Fibroblast of lung (primary cell): Measurements from ENCODE around the gene HOXC6.

Experiments
- EZH2 ChIP-seq: IDR thresholded peaks from 2 replicates; pipeline ENCODE4 v1.5.1; 2012; ENCODE audit warnings: low read length, control low read depth, mild to moderate bottlenecking; ENCODE audit errors: missing control alignments
- TF ChIP-seq, protein P1 (sequence below), 2 donors: IDR thresholded peaks in 1 of 2; conservative IDR thresholded peaks in 1 of 2; 1 replicate in 1 of 2; 2 replicates in 1 of 2; pipeline ENCODE4 v1.5.1; 2011 to 2012; ENCODE audit warnings: low read length in 2 of 2, control low read depth in 1 of 2, inconsistent platforms in 1 of 2, low read depth in 1 of 2, mild to moderate bottlenecking in 1 of 2

DNA sequence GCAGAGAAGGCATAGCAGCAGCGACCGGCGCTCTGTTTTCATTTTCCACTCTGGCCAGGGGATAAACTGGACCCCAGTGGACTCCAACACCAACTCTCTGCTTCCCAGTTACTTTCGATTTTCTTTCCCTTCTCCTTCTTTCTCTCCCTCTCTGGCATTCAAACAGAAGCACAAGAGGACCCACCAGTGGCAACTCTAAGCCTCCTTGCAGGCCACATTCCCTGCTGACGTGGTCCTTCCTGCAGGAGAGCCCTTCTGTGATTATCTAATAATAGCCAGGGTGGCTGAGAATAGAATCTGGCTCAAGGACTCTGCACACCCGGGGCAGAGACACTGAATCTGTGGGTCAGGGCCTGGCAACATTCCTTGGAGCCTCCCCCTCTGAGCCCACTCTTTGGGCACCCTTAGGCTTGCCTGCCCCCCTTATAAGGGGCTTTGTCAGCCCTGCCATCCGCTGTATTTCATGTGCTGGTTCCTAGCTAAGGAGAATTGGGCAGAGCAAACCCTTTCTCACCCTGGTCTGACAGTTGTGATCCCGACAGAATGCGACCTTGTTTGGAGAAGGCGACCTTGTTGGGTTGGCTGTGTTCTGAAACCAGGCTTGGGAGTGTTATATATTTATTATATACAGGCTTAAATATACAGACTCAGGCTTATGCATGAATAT, 8.2 kb upstream of the HOXC6 start:
- TF ChIP-seq, protein P1, sequence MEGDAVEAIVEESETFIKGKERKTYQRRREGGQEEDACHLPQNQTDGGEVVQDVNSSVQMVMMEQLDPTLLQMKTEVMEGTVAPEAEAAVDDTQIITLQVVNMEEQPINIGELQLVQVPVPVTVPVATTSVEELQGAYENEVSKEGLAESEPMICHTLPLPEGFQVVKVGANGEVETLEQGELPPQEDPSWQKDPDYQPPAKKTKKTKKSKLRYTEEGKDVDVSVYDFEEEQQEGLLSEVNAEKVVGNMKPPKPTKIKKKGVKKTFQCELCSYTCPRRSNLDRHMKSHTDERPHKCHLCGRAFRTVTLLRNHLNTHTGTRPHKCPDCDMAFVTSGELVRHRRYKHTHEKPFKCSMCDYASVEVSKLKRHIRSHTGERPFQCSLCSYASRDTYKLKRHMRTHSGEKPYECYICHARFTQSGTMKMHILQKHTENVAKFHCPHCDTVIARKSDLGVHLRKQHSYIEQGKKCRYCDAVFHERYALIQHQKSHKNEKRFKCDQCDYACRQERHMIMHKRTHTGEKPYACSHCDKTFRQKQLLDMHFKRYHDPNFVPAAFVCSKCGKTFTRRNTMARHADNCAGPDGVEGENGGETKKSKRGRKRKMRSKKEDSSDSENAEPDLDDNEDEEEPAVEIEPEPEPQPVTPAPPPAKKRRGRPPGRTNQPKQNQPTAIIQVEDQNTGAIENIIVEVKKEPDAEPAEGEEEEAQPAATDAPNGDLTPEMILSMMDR (conservative IDR thresholded peaks at IDR 0.05 in 1 of 2, IDR thresholded peaks at IDR 0.05 in 1 of 2; ENCODE audit: low read depth in 1 of 2, low read length in 2 of 2), result no peak
- TF ChIP-seq EZH2, result no peak
